ENCODE measurements around the gene SPTBN1.

Gene SPTBN1

GRCh38 chr2:54615832-54616534 is 159.9 kb downstream of the SPTBN1 start:
- no peak for TF ChIP-seq GATA2 (IDR thresholded peaks at IDR 0.05; ENCODE audit: low read depth, low read length)
- no peak for TF ChIP-seq GATA3 (IDR thresholded peaks at IDR 0.05; ENCODE audit: low read depth, low read length)

- TF ChIP-seq GATA3 (IDR thresholded peaks at IDR 0.05; ENCODE audit: low read depth, low read length) = no peak
- no peak for TF ChIP-seq GATA2 (IDR thresholded peaks at IDR 0.05; ENCODE audit: low read depth, low read length)
These were observed 161.3 kb downstream of the SPTBN1 start for GRCh38 chr2:54617409-54617808.

GRCh38 chr2:54618646-54619565 is 162.8 kb downstream of the SPTBN1 start:
- TF ChIP-seq GATA3 (IDR thresholded peaks at IDR 0.05; ENCODE audit: low read depth, low read length) = peak; percentile 42; the same call in 1 of the 2 replicates
- TF ChIP-seq GATA2 (IDR thresholded peaks at IDR 0.05; ENCODE audit: low read depth, low read length) = 0 out of 2 replicates have a peak, but pooled peaks have one; percentile 37

GRCh38 chr2:54619660-54620231 is 163.6 kb downstream of the SPTBN1 start:
- TF ChIP-seq GATA3 (IDR thresholded peaks at IDR 0.05; ENCODE audit: low read depth, low read length) (no peak), GATA2 (IDR thresholded peaks at IDR 0.05; ENCODE audit: low read depth, low read length) (no peak)

- TF ChIP-seq GATA2 (IDR thresholded peaks at IDR 0.05; ENCODE audit: low read depth, low read length) (no peak), GATA3 (IDR thresholded peaks at IDR 0.05; ENCODE audit: low read depth, low read length) (no peak)
These were observed 164.8 kb downstream of the SPTBN1 start for GRCh38 chr2:54620948-54621347.

GRCh38 chr2:54624591-54625071 is 168.5 kb downstream of the SPTBN1 start:
- TF ChIP-seq GATA3 (IDR thresholded peaks at IDR 0.05; ENCODE audit: low read depth, low read length) = no peak
- TF ChIP-seq GATA2 (IDR thresholded peaks at IDR 0.05; ENCODE audit: low read depth, low read length) = no peak

- TF ChIP-seq GATA2 (IDR thresholded peaks at IDR 0.05; ENCODE audit: low read depth, low read length) (no peak), GATA3 (IDR thresholded peaks at IDR 0.05; ENCODE audit: low read depth, low read length) (no peak)
These were observed 170.0 kb downstream of the SPTBN1 start for GRCh38 chr2:54626131-54626530.

GRCh38 chr2:54626884-54627283 is 170.8 kb downstream of the SPTBN1 start:
- no peak for TF ChIP-seq GATA2 (IDR thresholded peaks at IDR 0.05; ENCODE audit: low read depth, low read length)
- no peak for TF ChIP-seq GATA3 (IDR thresholded peaks at IDR 0.05; ENCODE audit: low read depth, low read length)

GRCh38 chr2:54627973-54628372 is 171.8 kb downstream of the SPTBN1 start:
- no peak for TF ChIP-seq GATA3 (IDR thresholded peaks at IDR 0.05; ENCODE audit: low read depth, low read length)
- TF ChIP-seq GATA2 (IDR thresholded peaks at IDR 0.05; ENCODE audit: low read depth, low read length) = no peak

GRCh38 chr2:54628418-54628817 is 172.3 kb downstream of the SPTBN1 start:
- TF ChIP-seq GATA3 (IDR thresholded peaks at IDR 0.05; ENCODE audit: low read depth, low read length) (no peak), GATA2 (IDR thresholded peaks at IDR 0.05; ENCODE audit: low read depth, low read length) (no peak)

- TF ChIP-seq GATA2 (IDR thresholded peaks at IDR 0.05; ENCODE audit: low read depth, low read length) = no peak
- TF ChIP-seq GATA3 (IDR thresholded peaks at IDR 0.05; ENCODE audit: low read depth, low read length) = no peak
These were observed 172.8 kb downstream of the SPTBN1 start for GRCh38 chr2:54628957-54629356.

GRCh38 chr2:54629390-54629789 is 173.3 kb downstream of the SPTBN1 start:
- TF ChIP-seq GATA3 (IDR thresholded peaks at IDR 0.05; ENCODE audit: low read depth, low read length) (no peak), GATA2 (IDR thresholded peaks at IDR 0.05; ENCODE audit: low read depth, low read length) (no peak)

GRCh38 chr2:54629914-54630857 is 174.1 kb downstream of the SPTBN1 start:
- TF ChIP-seq GATA2 (IDR thresholded peaks at IDR 0.05; ENCODE audit: low read depth, low read length) (no peak), GATA3 (IDR thresholded peaks at IDR 0.05; ENCODE audit: low read depth, low read length) (no peak)

Data from SH-SY5Y (cell line).